Measurements from ENCODE around the gene MAP2K3.
A peak's percentile ranks its signal among the peaks of the same experiment; 100 is the strongest.

DNA sequence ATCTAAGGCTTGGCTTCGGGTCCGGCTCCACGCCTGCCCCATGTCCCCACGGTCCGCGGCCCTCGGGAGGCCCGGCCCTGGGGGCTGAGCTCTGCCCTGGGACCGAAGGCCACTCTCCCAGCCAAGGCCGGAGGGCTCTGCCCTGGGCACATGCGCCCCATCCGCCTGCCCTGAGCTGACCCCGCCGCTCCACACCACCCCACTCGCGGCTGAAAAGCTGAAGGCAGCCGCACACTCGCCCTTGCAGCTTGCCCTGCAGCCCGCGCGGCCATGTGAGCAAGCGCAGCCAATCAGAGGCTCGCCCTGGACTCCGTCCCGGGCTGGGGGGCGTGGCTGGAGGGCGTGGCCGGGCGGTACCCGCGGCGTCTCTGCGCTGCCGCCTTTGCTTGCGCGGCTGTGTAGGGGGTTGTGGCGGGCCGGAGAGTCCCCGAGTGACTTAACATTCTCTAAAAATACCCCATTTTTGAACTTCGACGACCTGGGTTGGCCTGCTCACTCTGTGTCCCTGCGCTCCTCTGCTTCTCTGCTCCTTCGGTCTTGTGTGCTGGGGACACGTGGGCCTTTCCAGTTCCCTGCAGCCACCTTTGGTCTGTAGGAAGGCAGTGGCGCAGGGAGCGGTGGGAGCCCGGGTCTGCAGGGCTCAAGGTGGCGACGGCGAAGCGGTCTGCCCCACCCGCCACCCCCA, 8.8 kb upstream of the MAP2K3 start:
- TF ChIP-seq, protein P1, sequence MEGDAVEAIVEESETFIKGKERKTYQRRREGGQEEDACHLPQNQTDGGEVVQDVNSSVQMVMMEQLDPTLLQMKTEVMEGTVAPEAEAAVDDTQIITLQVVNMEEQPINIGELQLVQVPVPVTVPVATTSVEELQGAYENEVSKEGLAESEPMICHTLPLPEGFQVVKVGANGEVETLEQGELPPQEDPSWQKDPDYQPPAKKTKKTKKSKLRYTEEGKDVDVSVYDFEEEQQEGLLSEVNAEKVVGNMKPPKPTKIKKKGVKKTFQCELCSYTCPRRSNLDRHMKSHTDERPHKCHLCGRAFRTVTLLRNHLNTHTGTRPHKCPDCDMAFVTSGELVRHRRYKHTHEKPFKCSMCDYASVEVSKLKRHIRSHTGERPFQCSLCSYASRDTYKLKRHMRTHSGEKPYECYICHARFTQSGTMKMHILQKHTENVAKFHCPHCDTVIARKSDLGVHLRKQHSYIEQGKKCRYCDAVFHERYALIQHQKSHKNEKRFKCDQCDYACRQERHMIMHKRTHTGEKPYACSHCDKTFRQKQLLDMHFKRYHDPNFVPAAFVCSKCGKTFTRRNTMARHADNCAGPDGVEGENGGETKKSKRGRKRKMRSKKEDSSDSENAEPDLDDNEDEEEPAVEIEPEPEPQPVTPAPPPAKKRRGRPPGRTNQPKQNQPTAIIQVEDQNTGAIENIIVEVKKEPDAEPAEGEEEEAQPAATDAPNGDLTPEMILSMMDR (conservative IDR thresholded peaks at IDR 0.05; ENCODE audit: low read length) = 0 out of 2 replicates have a peak, but pooled peaks have one; percentile 24
- no peak for TF ChIP-seq EZH2phosphoT487 (IDR thresholded peaks at IDR 0.05; ENCODE audit: borderline replicate concordance, low read depth, low read length)
